Common myeloid progenitor, CD34-positive (primary cell): ENCODE measurements around the gene RWDD2A. TPM values are rescaled to one million over a fixed set of nuclear protein-coding genes. Genes with fewer than 3 reads are reported as not detected.

Experiments used
- CTCF ChIA-PET: fragments of 350-600 bp; sonication (Branson Sonifier 250); formaldehyde crosslinking; loops from one replicate; lab custom pipeline; 2021; ENCODE audit warnings: antibody characterized with exemption; lab: Charles Lee
- POLR2A ChIA-PET: fragments of 350-600 bp; sonication (Branson Sonifier 250); formaldehyde crosslinking; loops from one replicate; lab custom pipeline; 2021; ENCODE audit warnings: antibody characterized with exemption; lab: Charles Lee
- DNase-seq, 3 donors: peaks; one replicate each; pipeline versions ENCODE4 v3.0.0 to v3.0.0-alpha.2; 2013
- H3K27ac ChIP-seq, 2 experiments: 1 replicate in 1 of 2; 2 replicates in 1 of 2; pipeline ENCODE4 v1.7.0; 2013; ENCODE audit warnings: inconsistent platforms in 2 of 2, low read length in 2 of 2, mild to moderate bottlenecking in 2 of 2, low read depth in 1 of 2, moderate library complexity in 1 of 2; ENCODE audit not compliant: severe bottlenecking in 2 of 2, insufficient read depth in 1 of 2, poor library complexity in 1 of 2
- H3K27me3 ChIP-seq, 5 experiments: replicated peaks in 2 of 5; 1 replicate in 3 of 5; 2 replicates in 2 of 5; pipeline versions ENCODE4 v1.6.1 to v1.7.0; 2013; ENCODE audit warnings: low read length in 4 of 5, mild to moderate bottlenecking in 2 of 5, moderate library complexity in 2 of 5, inconsistent platforms in 1 of 5; ENCODE audit not compliant: insufficient read depth in 5 of 5, control insufficient read depth in 4 of 5
- H3K36me3 ChIP-seq, 4 experiments: 1 replicate in 2 of 4; 2 replicates in 2 of 4; pipeline versions ENCODE4 v1.6.1 to v1.7.0; 2013; ENCODE audit warnings: low read length in 3 of 4, control low read depth in 1 of 4, mild to moderate bottlenecking in 1 of 4; ENCODE audit not compliant: control insufficient read depth in 4 of 4, insufficient read depth in 4 of 4
- H3K4me1 ChIP-seq, 4 experiments: 1 replicate in 3 of 4; 2 replicates in 1 of 4; pipeline versions ENCODE4 v1.6.1 to v1.7.1; 2013; ENCODE audit warnings: low read length in 3 of 4, mild to moderate bottlenecking in 3 of 4, control low read depth in 1 of 4, inconsistent platforms in 1 of 4, moderate library complexity in 1 of 4; ENCODE audit not compliant: control insufficient read depth in 4 of 4, insufficient read depth in 4 of 4; ENCODE audit errors: control extremely low read depth in 1 of 4
- H3K4me3 ChIP-seq, 7 experiments: 1 replicate in 4 of 7; 2 replicates in 3 of 7; pipeline versions ENCODE4 v1.5.1 to v1.7.0; 2013; ENCODE audit warnings: mild to moderate bottlenecking in 7 of 7, low read length in 6 of 7, moderate library complexity in 6 of 7, inconsistent platforms in 2 of 7, low read depth in 2 of 7, control low read depth in 1 of 7; ENCODE audit not compliant: insufficient read depth in 4 of 7, control insufficient read depth in 1 of 7; ENCODE audit errors: extremely low read depth in 1 of 7
- H3K9me3 ChIP-seq, 5 experiments: 1 replicate in 4 of 5; 2 replicates in 1 of 5; pipeline versions ENCODE4 v1.6.1 to v1.7.1; 2013; ENCODE audit warnings: low read length in 4 of 5, mild to moderate bottlenecking in 2 of 5, inconsistent platforms in 1 of 5, low read depth in 1 of 5, moderate library complexity in 1 of 5; ENCODE audit not compliant: control insufficient read depth in 4 of 5, insufficient read depth in 2 of 5; ENCODE audit errors: control extremely low read depth in 1 of 5
- WGBS: methylation state at CpG from one replicate; pipeline ENCODE4 v1.1.5; 2013; ENCODE audit not compliant: insufficient coverage; 5-methylcytosine and 5-hydroxymethylcytosine counted together
- polyA plus RNA-seq: library from polyadenylated mRNA; unstranded; fragments of 120-200 nt; gene quantifications from one replicate; pipeline ENCODE4 v1.2.1, GENCODE V29; 2013

RWDD2A gene
- 1.5 TPM for polyA plus RNA-seq

DNA sequence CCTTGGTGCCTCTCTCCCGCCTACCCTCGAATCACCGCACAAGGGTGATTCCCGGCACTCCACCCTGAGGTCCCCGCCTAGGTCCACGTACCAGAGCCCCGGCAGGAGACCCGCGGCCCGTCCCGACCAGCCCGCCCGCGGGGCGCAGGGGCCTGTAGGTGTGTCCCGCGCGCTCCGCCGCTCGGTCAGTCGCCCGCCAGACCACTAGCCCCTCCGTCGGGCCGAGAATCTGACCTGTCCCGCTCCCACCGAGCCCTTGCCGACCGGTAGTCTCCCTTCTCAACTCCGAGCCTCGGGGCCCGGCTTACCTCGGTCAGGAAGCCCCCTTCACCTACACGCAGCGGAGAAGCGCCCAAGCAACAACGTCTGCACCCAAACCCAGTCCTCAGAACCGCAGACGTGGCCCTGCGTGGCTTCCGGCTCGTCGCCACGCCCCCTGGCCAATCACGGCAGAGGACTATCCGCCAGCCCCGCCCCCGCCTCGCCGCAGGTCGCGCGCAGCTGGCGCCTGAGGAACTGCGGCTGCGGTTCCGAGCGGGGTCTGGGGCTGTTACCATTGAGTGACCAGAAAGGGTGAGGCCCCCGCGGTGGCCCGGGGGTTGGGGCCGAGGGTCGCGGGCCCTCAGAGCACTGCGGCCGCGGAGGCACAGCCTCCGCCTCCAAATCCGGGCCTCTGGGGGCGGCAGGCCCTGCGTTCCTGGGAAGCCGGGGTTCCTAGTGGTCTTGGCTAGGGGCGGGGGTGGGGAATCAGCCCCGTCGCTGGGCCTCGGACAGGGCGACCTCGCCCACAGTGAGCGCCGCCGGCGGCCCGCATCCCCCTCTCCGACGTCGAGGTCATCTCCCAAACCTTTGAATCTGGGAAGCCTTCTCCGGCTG, at the start of gene RWDD2A, which contains the start of gene PGM3:
RWDD2A (plus strand) TSS at position 487 of the 876 bp plus-strand sequence. CDS start 1,095 bp downstream, outside the sequence.
PGM3 (minus strand) TSS at position 395 of the 876 bp plus-strand sequence. CDS start 2,253 bp downstream, outside the sequence.
- peaks cover 8 to 18% (median 11%) of the 10 kb centered on the region in 4 experiments for H3K4me1 ChIP-seq
- H3K9me3 ChIP-seq, result no peaks in the 10 kb centered on the region
- H3K27ac ChIP-seq, result peak within 1 kb of the TSS in 1 of 2 experiments; percentile 78
- DNase-seq, result peak; percentile 84 to 94 (median 93)
- POLR2A ChIA-PET, result interaction anchor here (0.6 kb wide), 1 partner anchor 13 kb away, joined by 3 read pairs; no protein-coding TSS in a partner anchor
- WGBS, result under 1% methylated on average over 63 of the region's 88 CpGs
- peak within 1 kb of the TSS; percentile 86 to 100 (median 92) for H3K4me3 ChIP-seq
- CTCF ChIA-PET, result interaction anchor here (0.7 to 4.5 kb wide), 4 partner anchors 11 to 225 kb away, joined by 3 to 20 read pairs (median 4); partner anchors contain the start of genes DOP1A and UBE3D
- peaks cover 0 to 11% (median 3%) of the 10 kb centered on the region in 4 experiments for H3K36me3 ChIP-seq
- H3K27me3 ChIP-seq, result peaks cover 0 to 3% (median 0%) of the 10 kb centered on the region in 5 experiments

DNA sequence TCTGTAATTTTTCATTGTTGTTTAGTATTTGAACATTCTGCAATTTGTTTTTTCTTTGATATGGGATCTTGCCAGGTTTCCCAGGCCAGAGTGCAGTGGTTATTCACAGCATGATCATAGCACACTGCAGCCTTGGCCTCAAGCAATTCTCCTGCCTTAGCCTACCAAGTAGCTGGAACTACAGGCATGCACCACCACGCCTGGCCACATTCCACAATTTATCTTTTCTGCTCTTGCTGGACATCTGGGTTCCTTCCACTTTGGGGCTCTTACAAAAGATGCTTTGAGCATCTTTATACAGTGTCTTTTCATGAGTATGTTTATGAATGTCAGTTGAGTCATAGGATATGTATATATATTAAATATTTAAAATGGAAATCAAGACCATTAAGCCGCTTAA, 42.0 kb upstream of the RWDD2A start:
- ChIA-PET POLR2A (no interaction called here), CTCF (no interaction called here)
- no peak for DNase-seq
- no peak overlapping the region for H3K27ac ChIP-seq
- no CpG with 5 or more reads among the region's 2 CpGs for WGBS
- H3K9me3 ChIP-seq, result no peaks in the 10 kb centered on the region
- H3K4me3 ChIP-seq, result no peak overlapping the region
- peaks cover 8 to 19% (median 15%) of the 10 kb centered on the region in 4 experiments for H3K36me3 ChIP-seq
- no peaks in the 10 kb centered on the region for H3K27me3 ChIP-seq
- H3K4me1 ChIP-seq, result no peaks in the 10 kb centered on the region

GRCh38 chr6:83152913-83153312, 40.2 kb upstream of the RWDD2A start:
- CTCF ChIA-PET, result no interaction called here
- Histone ChIP-seq H3K9me3 (no peaks in the 10 kb centered on the region), H3K27me3 (no peaks in the 10 kb centered on the region), H3K27ac (no peak overlapping the region), H3K4me1 (no peaks in the 10 kb centered on the region), H3K4me3 (no peak overlapping the region), H3K36me3 (peaks cover 15 to 29% (median 25%) of the 10 kb centered on the region in 4 experiments)
- DNase-seq, result no peak
- WGBS, result no CpG with 5 or more reads among the region's 1 CpG
- POLR2A ChIA-PET, result interaction anchor here (0.7 kb wide), 1 partner anchor 19 kb away, joined by 3 read pairs; no protein-coding TSS in a partner anchor

- no peak overlapping the region for H3K4me3 ChIP-seq
- H3K4me1 ChIP-seq, result no peaks in the 10 kb centered on the region
- WGBS, result 100% methylated on average over 2 of the region's 4 CpGs
- ChIA-PET POLR2A (no interaction called here), CTCF (no interaction called here)
- H3K27me3 ChIP-seq, result no peaks in the 10 kb centered on the region
- H3K36me3 ChIP-seq, result peaks cover 15 to 29% (median 26%) of the 10 kb centered on the region in 4 experiments
- H3K27ac ChIP-seq, result no peak overlapping the region
- H3K9me3 ChIP-seq, result no peaks in the 10 kb centered on the region
- DNase-seq, result no peak
These were observed 39.2 kb upstream of the RWDD2A start for GRCh38 chr6:83153883-83154521.

GRCh38 chr6:83155794-83156193, 37.4 kb upstream of the RWDD2A start:
- 100% methylated on average over 1 of the region's 2 CpGs for WGBS
- Histone ChIP-seq H3K9me3 (no peaks in the 10 kb centered on the region), H3K4me1 (no peaks in the 10 kb centered on the region), H3K36me3 (peaks cover 17 to 35% (median 32%) of the 10 kb centered on the region in 4 experiments), H3K27me3 (no peaks in the 10 kb centered on the region), H3K4me3 (no peak overlapping the region), H3K27ac (no peak overlapping the region)
- ChIA-PET CTCF (interaction anchor here (1.3 kb wide), 1 partner anchor 10 kb away, joined by 3 read pairs; no protein-coding TSS in a partner anchor), POLR2A (interaction anchor here (0.6 kb wide), 1 partner anchor 89 kb away, joined by 4 read pairs; no protein-coding TSS in a partner anchor)
- no peak for DNase-seq

DNA sequence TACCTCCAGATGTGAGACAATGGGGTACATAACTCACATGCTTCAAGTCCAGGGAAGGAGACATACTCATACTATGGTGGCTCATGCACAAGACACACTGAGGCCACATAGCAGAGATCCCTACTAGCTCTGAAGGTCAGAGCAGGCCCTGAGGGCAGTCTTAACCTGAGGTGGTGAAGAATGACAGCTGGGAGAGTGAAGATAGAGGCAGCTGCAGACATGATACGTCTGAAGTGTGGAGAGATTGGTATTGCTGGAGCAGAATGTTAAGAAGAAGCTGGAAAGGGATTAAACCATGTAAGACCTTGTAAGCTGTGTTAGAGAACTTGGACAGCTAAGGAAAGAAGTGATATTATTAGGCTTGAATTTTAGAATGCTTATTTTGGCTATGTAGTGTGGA, 33.0 kb upstream of the RWDD2A start:
- POLR2A ChIA-PET, result interaction anchor here (0.6 kb wide), 1 partner anchor 44 kb away, joined by 3 read pairs; no protein-coding TSS in a partner anchor
- peaks cover 18 to 37% (median 24%) of the 10 kb centered on the region in 4 experiments for H3K36me3 ChIP-seq
- no peaks in the 10 kb centered on the region for H3K4me1 ChIP-seq
- CTCF ChIA-PET, result no interaction called here
- no peaks in the 10 kb centered on the region for H3K9me3 ChIP-seq
- H3K27me3 ChIP-seq, result no peaks in the 10 kb centered on the region
- no peak overlapping the region for H3K27ac ChIP-seq
- 94% methylated on average over 1 of the region's 1 CpG for WGBS
- no peak for DNase-seq
- H3K4me3 ChIP-seq, result no peak overlapping the region
